ENCODE data around the gene ZPBP.

DNA sequence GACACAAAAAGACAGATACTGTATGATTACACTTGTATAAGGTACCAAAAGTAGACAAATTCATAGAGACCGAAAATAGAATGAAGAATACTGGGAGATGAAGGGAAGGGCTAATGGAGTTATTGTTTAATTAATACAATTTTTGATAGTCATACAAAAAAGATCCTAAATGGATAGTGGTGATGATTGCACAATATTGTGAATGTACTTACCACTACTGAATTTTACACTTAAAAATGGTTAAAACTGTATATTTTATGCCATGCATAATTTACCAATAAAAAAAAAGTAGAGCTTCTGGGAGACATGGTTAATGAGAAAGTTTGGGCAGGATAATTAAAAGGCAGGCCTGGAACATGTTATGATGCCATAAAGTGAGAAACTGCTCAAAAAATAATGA, 119.0 kb downstream of the ZPBP start:
- TF ChIP-seq, protein P1, sequence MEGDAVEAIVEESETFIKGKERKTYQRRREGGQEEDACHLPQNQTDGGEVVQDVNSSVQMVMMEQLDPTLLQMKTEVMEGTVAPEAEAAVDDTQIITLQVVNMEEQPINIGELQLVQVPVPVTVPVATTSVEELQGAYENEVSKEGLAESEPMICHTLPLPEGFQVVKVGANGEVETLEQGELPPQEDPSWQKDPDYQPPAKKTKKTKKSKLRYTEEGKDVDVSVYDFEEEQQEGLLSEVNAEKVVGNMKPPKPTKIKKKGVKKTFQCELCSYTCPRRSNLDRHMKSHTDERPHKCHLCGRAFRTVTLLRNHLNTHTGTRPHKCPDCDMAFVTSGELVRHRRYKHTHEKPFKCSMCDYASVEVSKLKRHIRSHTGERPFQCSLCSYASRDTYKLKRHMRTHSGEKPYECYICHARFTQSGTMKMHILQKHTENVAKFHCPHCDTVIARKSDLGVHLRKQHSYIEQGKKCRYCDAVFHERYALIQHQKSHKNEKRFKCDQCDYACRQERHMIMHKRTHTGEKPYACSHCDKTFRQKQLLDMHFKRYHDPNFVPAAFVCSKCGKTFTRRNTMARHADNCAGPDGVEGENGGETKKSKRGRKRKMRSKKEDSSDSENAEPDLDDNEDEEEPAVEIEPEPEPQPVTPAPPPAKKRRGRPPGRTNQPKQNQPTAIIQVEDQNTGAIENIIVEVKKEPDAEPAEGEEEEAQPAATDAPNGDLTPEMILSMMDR (IDR thresholded peaks at IDR 0.05), result no peak
- no peak for TF ChIP-seq POLR2A (IDR thresholded peaks at IDR 0.05)
